GM12872 (cell line): ENCODE results near the gene HS6ST3.

Experiments
- TF ChIP-seq, protein P1 (sequence below): IDR thresholded peaks from 3 replicates; pipeline ENCODE4 v1.5.1; 2011; ENCODE audit warnings: low read depth, mild to moderate bottlenecking, low read length, moderate library complexity; ENCODE audit not compliant: insufficient read depth

HS6ST3 gene

DNA sequence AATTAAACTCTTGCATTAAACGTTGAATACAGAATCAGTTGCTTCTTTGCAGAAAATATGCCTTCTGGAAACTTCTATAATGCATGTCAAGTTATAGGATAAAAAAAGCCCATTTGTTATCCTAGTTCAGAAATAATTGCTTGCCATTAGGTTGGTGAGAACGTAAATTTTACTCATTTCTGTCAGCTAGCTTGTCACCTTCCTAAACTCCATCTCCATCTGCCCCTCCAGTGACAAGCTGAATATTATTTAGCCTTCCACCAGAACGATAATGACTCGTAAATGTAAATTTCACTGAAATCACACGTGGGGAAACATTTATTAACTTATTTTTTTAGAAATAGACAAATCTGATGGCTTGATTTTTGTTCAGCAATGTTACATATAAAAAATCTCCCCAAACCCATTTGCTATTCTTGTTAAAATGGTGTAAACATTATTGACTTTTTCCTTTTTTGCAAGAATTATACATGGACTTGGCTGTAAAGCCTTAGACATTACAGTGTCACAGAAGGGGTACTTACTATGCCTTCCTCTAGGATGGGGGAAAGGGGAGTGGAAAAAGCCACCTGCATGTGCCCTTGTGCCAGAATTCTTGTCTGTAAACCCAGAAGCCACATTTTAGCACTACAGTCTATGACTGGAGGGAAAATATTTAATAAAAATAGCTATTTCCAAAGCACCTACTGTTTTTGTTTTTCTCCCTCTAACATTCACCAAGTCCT, 577.5 kb downstream of the HS6ST3 start:
- TF ChIP-seq, protein P1, sequence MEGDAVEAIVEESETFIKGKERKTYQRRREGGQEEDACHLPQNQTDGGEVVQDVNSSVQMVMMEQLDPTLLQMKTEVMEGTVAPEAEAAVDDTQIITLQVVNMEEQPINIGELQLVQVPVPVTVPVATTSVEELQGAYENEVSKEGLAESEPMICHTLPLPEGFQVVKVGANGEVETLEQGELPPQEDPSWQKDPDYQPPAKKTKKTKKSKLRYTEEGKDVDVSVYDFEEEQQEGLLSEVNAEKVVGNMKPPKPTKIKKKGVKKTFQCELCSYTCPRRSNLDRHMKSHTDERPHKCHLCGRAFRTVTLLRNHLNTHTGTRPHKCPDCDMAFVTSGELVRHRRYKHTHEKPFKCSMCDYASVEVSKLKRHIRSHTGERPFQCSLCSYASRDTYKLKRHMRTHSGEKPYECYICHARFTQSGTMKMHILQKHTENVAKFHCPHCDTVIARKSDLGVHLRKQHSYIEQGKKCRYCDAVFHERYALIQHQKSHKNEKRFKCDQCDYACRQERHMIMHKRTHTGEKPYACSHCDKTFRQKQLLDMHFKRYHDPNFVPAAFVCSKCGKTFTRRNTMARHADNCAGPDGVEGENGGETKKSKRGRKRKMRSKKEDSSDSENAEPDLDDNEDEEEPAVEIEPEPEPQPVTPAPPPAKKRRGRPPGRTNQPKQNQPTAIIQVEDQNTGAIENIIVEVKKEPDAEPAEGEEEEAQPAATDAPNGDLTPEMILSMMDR, result no peak

DNA sequence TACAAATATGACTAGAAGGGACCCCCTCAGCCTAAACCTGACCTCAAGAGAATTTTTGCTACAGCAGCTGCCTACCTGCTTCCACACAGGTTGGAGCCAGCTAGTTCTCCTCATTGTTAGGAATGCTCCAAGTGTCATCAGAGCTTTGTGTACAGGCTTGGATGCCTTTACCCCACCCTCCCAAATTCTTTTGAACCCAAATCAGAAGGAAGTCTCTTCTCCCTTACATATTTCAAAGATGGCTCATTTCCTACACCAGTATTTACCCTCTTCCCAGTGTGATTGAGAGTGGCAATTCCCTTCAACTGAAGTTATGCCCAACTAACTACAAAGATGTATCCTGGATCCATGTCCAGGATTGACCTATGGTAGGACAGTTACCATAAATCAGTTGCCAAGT, 581.2 kb downstream of the HS6ST3 start:
- TF ChIP-seq, protein P1, result no peak

DNA sequence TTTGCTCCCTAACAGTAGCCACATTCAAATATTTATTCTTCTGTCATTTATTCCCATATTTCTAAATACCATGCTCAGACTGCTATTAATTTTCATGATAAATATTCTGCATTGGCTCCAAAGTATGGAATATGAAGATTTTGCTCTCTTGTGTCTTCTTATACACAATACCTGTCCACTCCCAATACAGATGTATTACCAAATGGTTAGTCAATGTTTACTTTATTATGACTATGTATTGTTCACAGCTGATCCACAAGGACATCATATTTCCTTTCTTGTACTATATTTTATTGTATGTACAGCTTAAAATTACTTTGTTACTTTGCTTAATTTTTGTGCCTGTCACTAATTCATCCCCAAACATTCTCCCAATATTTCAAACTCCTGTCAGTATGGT, 582.1 kb downstream of the HS6ST3 start:
- TF ChIP-seq, protein P1, result no peak

DNA sequence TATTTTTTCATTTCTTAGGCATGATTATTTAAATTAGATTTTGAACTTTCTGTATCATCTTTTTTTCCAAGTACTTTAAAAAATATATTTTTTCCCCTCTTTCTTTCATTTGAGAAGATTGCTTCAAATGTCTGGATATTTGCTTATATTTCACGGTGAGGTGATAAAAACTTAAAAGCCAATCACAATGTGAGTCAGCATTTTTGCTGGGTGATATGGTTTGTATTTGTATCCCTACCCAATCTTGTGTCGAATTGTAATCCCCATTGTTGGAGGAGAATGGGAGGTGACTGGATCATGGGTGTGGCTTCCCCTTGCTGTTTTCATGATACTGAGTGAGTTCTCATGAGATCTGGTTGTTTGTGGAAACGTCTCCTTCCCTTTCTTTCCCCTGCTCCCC, 583.9 kb downstream of the HS6ST3 start:
- TF ChIP-seq, protein P1, result no peak

DNA sequence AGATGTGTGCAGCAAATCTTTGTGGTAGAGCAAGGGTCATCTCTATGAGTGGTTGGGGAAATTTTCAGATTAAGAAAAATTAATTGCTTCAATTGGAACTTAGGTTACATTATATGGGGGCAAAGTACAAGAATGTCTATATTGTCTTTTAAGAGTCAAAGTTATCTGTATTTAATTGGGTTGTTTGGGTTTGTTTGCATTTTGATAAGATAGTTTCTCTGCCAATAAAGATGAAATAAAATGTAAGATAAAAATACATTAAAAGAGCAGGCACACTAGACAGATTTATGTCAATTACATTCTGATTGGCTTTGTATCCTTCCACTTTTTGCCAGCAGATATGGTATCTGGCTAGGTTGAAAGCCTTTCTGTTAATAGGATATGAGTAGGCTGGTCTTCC, 587.1 kb downstream of the HS6ST3 start:
- TF ChIP-seq, protein P1, result no peak

DNA sequence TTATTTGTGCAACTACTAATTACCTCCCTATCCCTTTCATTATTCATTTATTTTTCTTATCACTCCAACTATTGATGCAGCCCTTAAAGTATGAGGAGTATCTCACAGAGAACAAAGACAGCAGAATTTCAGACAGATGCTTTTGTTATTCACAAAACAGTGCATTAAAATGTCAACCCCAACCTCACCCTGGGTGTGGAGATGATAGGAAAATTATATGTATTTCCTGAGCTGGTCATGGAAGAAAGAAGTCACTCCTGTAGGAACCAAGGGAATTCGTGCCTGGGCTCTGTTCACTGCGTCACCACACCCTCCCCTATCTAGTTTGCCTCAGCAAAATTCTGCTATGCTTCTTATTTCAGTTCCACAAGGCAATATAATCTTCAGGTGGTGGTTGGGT, 588.9 kb downstream of the HS6ST3 start:
- TF ChIP-seq, protein P1, result no peak

DNA sequence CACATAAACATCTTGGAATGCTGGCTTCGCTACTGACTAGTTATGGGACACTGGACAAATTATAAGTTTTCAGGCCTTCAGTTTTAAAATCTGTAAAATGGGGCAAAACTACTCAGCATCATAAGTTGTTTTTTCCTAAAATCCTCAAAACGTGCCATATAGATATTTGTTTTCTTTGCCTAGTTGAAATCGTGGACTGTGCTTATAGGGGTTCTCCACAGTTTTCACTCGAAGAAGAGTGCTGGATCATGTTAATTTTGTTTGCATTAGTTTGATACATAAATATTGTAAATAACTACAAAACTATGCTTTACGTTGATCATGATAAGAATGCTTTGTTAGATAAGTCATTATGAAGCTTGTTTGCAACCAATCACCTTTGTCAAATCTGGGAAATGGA, 591.0 kb downstream of the HS6ST3 start:
- TF ChIP-seq, protein P1, result no peak
